Loucy (cell line): ENCODE data around the gene PPP1R12B.
"Not testable (repeated sequence)": the region's sequence is repeated elsewhere in the genome, so short reads cannot be mapped to it uniquely, and the experiment has no call there.

Experiments used
- H2AFZ ChIP-seq: fragments of 200-600 bp; sonication (generic); 2 replicates; pipeline ENCODE4 v1.6.0; 2016; ENCODE audit warnings: antibody characterized with exemption, mild to moderate bottlenecking, low read length, moderate library complexity
- H3F3A ChIP-seq: fragments of 200-600 bp; 2 replicates; pipeline ENCODE4 v1.6.0; 2016; ENCODE audit warnings: antibody characterized with exemption, low read depth, mild to moderate bottlenecking
- H3K27me3 ChIP-seq: fragments of 200-600 bp; sonication (generic); 2 replicates; pipeline ENCODE4 v1.6.1; 2014; ENCODE audit warnings: low read length, mild to moderate bottlenecking; ENCODE audit not compliant: insufficient read depth, poor library complexity, severe bottlenecking
- H3K36me3 ChIP-seq: fragments of 200-600 bp; sonication (generic); 2 replicates; pipeline ENCODE4 v1.6.1; 2016; ENCODE audit warnings: low read length; ENCODE audit not compliant: insufficient read depth
- H3K4me1 ChIP-seq: fragments of 200-600 bp; sonication (generic); 2 replicates; pipeline ENCODE4 v1.5.1; 2014; ENCODE audit warnings: low read length, mild to moderate bottlenecking; ENCODE audit not compliant: insufficient read depth, poor library complexity, severe bottlenecking
- H3K4me2 ChIP-seq: fragments of 200-600 bp; sonication (generic); 2 replicates; pipeline ENCODE4 v1.6.0; 2014; ENCODE audit warnings: antibody characterized with exemption, low read length, low read depth, mild to moderate bottlenecking; ENCODE audit not compliant: poor library complexity, severe bottlenecking
- H3K4me3 ChIP-seq: fragments of 200-600 bp; sonication (generic); 2 replicates; pipeline ENCODE4 v1.5.1; 2014; ENCODE audit warnings: low read length, mild to moderate bottlenecking, mixed read lengths; ENCODE audit not compliant: poor library complexity, severe bottlenecking
- H3K79me2 ChIP-seq: fragments of 200-600 bp; sonication (generic); 2 replicates; pipeline ENCODE4 v1.6.1; 2014; ENCODE audit warnings: low read length; ENCODE audit not compliant: insufficient read depth
- H3K9ac ChIP-seq: fragments of 200-600 bp; sonication (generic); 2 replicates; pipeline ENCODE4 v1.6.0; 2014; ENCODE audit warnings: mild to moderate bottlenecking, low read depth, low read length, moderate library complexity; ENCODE audit not compliant: poor library complexity, severe bottlenecking
- H3K9me2 ChIP-seq: fragments of 200-600 bp; sonication (generic); replicated peaks from 2 replicates; pipeline ENCODE4 v1.6.1; 2016; ENCODE audit warnings: low read depth, low read length, mixed read lengths
- H3K9me3 ChIP-seq: fragments of 200-600 bp; sonication (generic); 2 replicates; pipeline ENCODE4 v1.6.1; 2014; ENCODE audit warnings: mild to moderate bottlenecking, antibody characterized with exemption, low read length, low read depth; ENCODE audit not compliant: insufficient read depth
- H4K20me1 ChIP-seq: fragments of 200-600 bp; sonication (generic); 2 replicates; pipeline ENCODE4 v1.6.0; 2014; ENCODE audit warnings: antibody characterized with exemption, low read length, mild to moderate bottlenecking; ENCODE audit not compliant: insufficient read depth, poor library complexity, severe bottlenecking
- EZH2phosphoT487 ChIP-seq: fragments of 200-600 bp; IDR thresholded peaks from 2 replicates; pipeline ENCODE4 v1.6.1; 2018; ENCODE audit warnings: antibody characterized with exemption, mild to moderate bottlenecking, moderate library complexity, borderline replicate concordance

PPP1R12B gene

DNA sequence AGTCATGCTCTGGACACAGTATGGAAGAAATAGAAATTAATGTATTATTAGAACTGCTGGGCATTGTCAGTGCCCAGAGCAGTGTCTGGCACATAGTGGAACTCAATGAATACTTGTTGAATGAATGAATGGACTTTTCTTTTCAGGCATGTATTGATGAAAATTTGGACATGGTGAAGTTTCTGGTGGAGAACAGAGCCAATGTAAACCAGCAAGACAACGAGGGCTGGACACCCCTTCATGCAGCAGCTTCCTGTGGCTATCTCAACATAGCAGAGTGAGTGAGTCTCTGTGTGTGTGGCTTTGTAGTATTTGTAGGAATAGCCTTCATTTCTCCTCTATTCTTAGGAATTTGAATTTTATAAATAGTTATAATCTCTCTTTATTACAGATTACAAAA lies 68.1 kb downstream of the PPP1R12B start:
- Histone ChIP-seq H3K9ac (no peak overlapping the region), H2AFZ (no peak overlapping the region), H4K20me1 (no peaks in the 10 kb centered on the region), H3K4me3 (no peak overlapping the region), H3K79me2 (no peaks in the 10 kb centered on the region), H3K9me2 (no peaks in the 10 kb centered on the region), H3K9me3 (no peaks in the 10 kb centered on the region), H3K36me3 (no peaks in the 10 kb centered on the region), H3F3A (no peaks in the 10 kb centered on the region), H3K27me3 (no peaks in the 10 kb centered on the region), H3K4me1 (no peaks in the 10 kb centered on the region), H3K4me2 (no peak overlapping the region)
- no peak for TF ChIP-seq EZH2phosphoT487

DNA sequence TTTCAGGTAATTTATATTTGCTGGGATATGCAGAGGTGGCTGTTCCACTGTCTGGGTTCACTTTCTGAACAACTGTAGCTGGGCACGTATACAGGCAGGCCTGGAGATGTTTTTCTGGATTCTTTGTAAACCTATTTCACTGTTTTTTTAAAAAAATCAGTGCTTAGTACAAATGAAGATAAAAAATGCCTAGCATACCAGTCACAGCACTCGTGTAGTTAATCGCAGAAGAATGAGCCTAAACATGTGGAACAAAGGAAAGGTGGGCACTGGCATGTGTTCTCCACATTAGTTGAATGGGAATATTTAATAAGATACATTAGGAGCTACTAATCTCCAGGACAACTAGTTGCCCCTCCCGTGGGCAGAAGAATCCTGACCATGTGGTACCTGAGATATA lies 68.6 kb downstream of the PPP1R12B start:
- not testable (repeated sequence) for H3K4me3 ChIP-seq

DNA sequence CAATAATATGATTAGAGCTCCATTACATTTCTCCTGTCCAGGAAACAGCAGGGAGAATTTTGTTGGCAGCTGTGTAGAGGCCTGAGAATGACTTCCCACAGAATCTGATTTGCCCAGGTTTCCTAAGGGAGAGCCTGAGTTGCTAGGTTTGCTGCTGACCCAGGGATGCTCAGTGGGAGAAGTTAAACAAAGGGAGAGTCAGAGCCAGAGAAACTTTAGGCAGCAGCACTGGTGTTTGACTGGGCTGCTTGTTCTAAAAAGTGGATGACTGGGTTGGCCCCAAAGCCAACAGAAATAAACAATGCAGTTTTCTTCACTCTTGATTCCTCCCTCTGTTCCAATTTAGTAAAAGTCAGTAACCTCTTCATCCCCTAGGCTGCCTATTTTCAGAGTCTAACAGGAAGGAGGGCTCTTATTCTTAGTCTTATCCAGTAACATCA lies 69.3 kb downstream of the PPP1R12B start:
- not testable (repeated sequence) for H3K9me3 ChIP-seq, H4K20me1 ChIP-seq, H3K27me3 ChIP-seq, H3K36me3 ChIP-seq, H3K4me3 ChIP-seq, H3F3A ChIP-seq, H3K9me2 ChIP-seq, H2AFZ ChIP-seq, H3K79me2 ChIP-seq, H3K9ac ChIP-seq, H3K4me2 ChIP-seq, H3K4me1 ChIP-seq

More for the DNA sequence above, 68.6 kb downstream of the PPP1R12B start:
- not testable (repeated sequence) for H3F3A ChIP-seq, H3K4me2 ChIP-seq, H4K20me1 ChIP-seq, H3K36me3 ChIP-seq, H3K9me2 ChIP-seq, H3K79me2 ChIP-seq, H2AFZ ChIP-seq, H3K9ac ChIP-seq, H3K4me1 ChIP-seq, H3K9me3 ChIP-seq, H3K27me3 ChIP-seq

DNA sequence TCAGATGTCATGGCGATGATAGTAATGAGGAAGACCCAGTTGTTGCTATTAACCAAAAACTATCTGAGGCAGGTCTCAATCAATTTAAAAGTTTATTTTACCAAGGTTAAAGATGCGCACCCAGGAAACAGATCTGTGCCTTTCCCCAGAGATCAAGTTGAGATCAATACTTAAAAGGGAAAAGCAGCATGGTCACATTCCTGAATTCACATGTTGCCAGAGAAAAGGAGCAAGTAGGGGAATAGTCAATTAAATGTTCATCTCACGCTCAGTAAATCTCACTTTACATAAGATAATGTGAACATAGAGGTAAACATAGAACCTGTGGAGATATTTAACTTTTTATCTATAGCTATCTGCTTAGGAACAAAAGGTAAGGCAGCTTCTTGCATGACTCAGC lies 71.2 kb downstream of the PPP1R12B start:
- H3K4me3 ChIP-seq, H4K20me1 ChIP-seq, H3K36me3 ChIP-seq, H2AFZ ChIP-seq, H3K9me3 ChIP-seq, H3K9ac ChIP-seq, H3K4me2 ChIP-seq, H3K27me3 ChIP-seq, H3K79me2 ChIP-seq, H3K4me1 ChIP-seq, H3K9me2 ChIP-seq, H3F3A ChIP-seq: not testable (repeated sequence)

DNA sequence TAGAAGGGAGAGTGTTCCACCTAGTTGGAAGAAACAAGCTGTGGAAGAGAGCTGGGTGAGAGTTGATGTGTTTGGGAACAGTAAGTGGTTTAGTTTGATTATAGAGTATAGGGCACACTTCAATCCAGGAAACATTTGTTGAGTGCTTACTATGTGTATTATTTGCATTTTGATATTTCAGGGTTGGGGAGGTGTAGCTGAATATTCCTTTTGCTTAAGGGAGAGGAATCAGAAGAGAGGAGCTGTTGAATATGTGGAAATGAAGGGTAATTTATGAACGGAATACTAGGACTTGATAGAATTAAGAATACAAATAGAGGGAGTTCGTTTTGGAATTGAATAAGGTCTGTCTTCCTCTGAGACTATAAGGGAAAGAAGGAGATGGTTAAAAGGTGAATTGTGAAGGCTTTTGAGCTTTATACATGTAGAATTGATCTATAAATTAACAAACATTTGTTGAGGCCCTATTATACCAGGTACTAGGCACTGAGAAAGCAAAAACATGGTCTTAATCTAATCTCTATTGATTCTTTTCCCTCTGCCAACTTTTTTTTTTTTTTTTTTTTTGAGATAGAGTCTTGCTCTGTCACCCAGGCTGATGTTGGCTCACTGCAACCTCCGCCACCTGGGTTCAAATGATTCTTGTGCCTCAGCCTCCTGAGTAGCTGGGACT lies 72.1 kb downstream of the PPP1R12B start:
- not testable (repeated sequence) for H3K4me1 ChIP-seq, H3K9ac ChIP-seq, H3K9me2 ChIP-seq, H3K27me3 ChIP-seq, H2AFZ ChIP-seq, H3K4me3 ChIP-seq, H3K4me2 ChIP-seq, H3K9me3 ChIP-seq, H4K20me1 ChIP-seq, H3K79me2 ChIP-seq, H3F3A ChIP-seq, H3K36me3 ChIP-seq

DNA sequence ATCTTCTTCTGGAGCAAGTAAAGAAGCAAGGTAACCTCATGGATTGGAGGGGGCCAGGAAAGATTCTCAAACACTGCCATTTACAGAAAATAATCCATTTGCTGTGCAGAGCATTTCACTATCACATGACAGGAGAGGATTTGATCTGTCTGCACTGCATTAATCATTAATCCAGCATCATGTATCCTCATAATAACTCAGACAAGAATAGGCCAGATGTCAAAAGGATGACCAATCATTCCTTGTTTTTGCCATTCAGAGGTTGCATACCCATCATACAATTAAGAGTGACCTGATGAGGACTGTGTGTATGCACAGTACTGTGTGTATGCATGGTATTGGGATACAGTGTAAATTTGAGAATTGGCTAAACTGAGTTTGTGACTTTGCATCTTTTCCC lies 74.2 kb downstream of the PPP1R12B start:
- H3K9me2 ChIP-seq, H3K27me3 ChIP-seq, H3K36me3 ChIP-seq, H2AFZ ChIP-seq, H3F3A ChIP-seq, H3K9ac ChIP-seq, H3K4me1 ChIP-seq, H3K4me2 ChIP-seq, H3K9me3 ChIP-seq, H4K20me1 ChIP-seq, H3K79me2 ChIP-seq, H3K4me3 ChIP-seq: not testable (repeated sequence)

DNA sequence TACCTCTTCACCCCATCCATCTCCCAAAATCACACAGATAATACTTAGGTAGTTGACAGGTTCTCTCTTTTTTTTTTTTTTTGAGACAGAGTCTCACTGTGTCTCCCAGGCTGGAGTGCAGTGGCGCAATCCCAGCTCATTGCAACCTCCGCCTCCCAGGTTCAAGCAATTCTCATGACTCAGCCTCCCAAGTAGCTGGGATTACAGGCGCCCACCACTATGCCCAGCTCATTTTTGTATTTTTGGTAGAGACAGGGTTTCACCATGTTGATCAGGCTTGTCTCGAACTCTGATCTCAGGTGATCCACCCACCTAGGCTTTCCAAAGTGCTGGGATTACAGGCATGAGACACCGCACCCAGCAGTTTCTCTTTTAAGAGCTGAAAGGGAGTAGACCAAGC lies 75.8 kb downstream of the PPP1R12B start:
- H3K27me3 ChIP-seq, H4K20me1 ChIP-seq, H3K9me3 ChIP-seq, H3K9me2 ChIP-seq, H3K79me2 ChIP-seq, H3K4me2 ChIP-seq, H3K4me1 ChIP-seq, H3K4me3 ChIP-seq, H3F3A ChIP-seq, H2AFZ ChIP-seq, H3K36me3 ChIP-seq, H3K9ac ChIP-seq: not testable (repeated sequence)
